Osteoblast (primary cell): ENCODE results near the gene TELO2. TPM values are rescaled to one million over a fixed set of nuclear protein-coding genes. Genes with fewer than 3 reads are reported as not detected.
A peak's percentile ranks its signal among the peaks of the same experiment; 100 is the strongest.

ENCODE experiments used
- DNase-seq: peaks from one replicate; pipeline ENCODE4 v3.0.0; 2011; ENCODE audit warnings: low spot score, mixed read lengths; ENCODE audit not compliant: insufficient read length; ENCODE audit errors: missing footprints
- H2AFZ ChIP-seq: 2 replicates; pipeline ENCODE4 v1.6.0; 2011; ENCODE audit warnings: mild to moderate bottlenecking, low read length
- H3K27ac ChIP-seq: 2 replicates; pipeline ENCODE4 v1.5.1; 2011; ENCODE audit warnings: mild to moderate bottlenecking, low read depth, low read length, moderate library complexity
- H3K27me3 ChIP-seq: 2 replicates; pipeline ENCODE4 v1.6.0; 2012; ENCODE audit warnings: mild to moderate bottlenecking, control low read depth, inconsistent platforms, low read length, moderate library complexity; ENCODE audit not compliant: insufficient read depth
- H3K36me3 ChIP-seq: 2 replicates; pipeline ENCODE4 v1.5.1; 2011; ENCODE audit warnings: mild to moderate bottlenecking, low read length, control low read depth, moderate library complexity; ENCODE audit not compliant: insufficient read depth
- H3K4me1 ChIP-seq: 2 replicates; pipeline ENCODE4 v1.5.1; 2011; ENCODE audit warnings: mild to moderate bottlenecking, low read length, control low read depth, moderate library complexity; ENCODE audit not compliant: insufficient read depth
- H3K4me2 ChIP-seq: 2 replicates; pipeline ENCODE4 v1.6.0; 2011; ENCODE audit warnings: mild to moderate bottlenecking, low read length; ENCODE audit not compliant: insufficient read depth
- H3K4me3 ChIP-seq: fragments of 200-600 bp; sonication (generic); 3 replicates; pipeline ENCODE4 v1.5.1; 2012; ENCODE audit warnings: mild to moderate bottlenecking, low read length, inconsistent platforms; ENCODE audit not compliant: insufficient read depth
- H3K79me2 ChIP-seq: 2 replicates; pipeline ENCODE4 v1.6.0; 2012; ENCODE audit warnings: mild to moderate bottlenecking, low read length, control low read depth, inconsistent platforms; ENCODE audit not compliant: insufficient read depth
- H3K9me3 ChIP-seq: 2 replicates; pipeline ENCODE4 v1.5.1; 2011; ENCODE audit warnings: low read depth, low read length, control low read depth
- H4K20me1 ChIP-seq: 2 replicates; pipeline ENCODE4 v1.6.0; 2012; ENCODE audit warnings: mild to moderate bottlenecking, low read length, control low read depth; ENCODE audit not compliant: insufficient read depth
- CTCF ChIP-seq: IDR thresholded peaks from 2 replicates; pipeline ENCODE4 v1.5.1; 2011; ENCODE audit warnings: mild to moderate bottlenecking, low read depth, low read length, moderate library complexity; ENCODE audit errors: extremely low read depth
- total RNA-seq: library from RNA; depleted of rRNA; stranded (reverse); fragments of >200 nt; gene quantifications from 2 replicates; pipeline ENCODE4 v1.2.3, GENCODE V29; 2012

TELO2 gene
- total RNA-seq, 1 donor: 18.1 TPM

- DNase-seq: no peak
- H2AFZ ChIP-seq: no peak overlapping the region
- H3K27me3 ChIP-seq: no peaks in the 10 kb centered on the region
- peaks cover 27% of the 10 kb centered on the region for H3K36me3 ChIP-seq
- no peak overlapping the region for H3K4me2 ChIP-seq
- no peak overlapping the region for H3K4me3 ChIP-seq
- H4K20me1 ChIP-seq: peaks cover 11% of the 10 kb centered on the region
- H3K4me1 ChIP-seq: no peaks in the 10 kb centered on the region
- TF ChIP-seq CTCF: no peak
- no peak overlapping the region for H3K27ac ChIP-seq
- no peaks in the 10 kb centered on the region for H3K9me3 ChIP-seq
- peaks cover 5% of the 10 kb centered on the region for H3K79me2 ChIP-seq
Observed at GRCh38 chr16:1553946-1554825, 61.0 kb downstream of the TELO2 start.

- Histone ChIP-seq H4K20me1 (peaks cover 11% of the 10 kb centered on the region), H3K27ac (no peak overlapping the region), H2AFZ (no peak overlapping the region), H3K4me2 (no peak overlapping the region), H3K4me3 (no peak overlapping the region), H3K79me2 (peaks cover 2% of the 10 kb centered on the region), H3K4me1 (no peaks in the 10 kb centered on the region), H3K27me3 (no peaks in the 10 kb centered on the region), H3K36me3 (peaks cover 33% of the 10 kb centered on the region), H3K9me3 (no peaks in the 10 kb centered on the region)
- no peak for DNase-seq
- TF ChIP-seq CTCF: no peak
Observed at GRCh38 chr16:1554826-1555445, 61.8 kb downstream of the TELO2 start.

- H4K20me1 ChIP-seq: peaks cover 6% of the 10 kb centered on the region
- H2AFZ ChIP-seq: no peak overlapping the region
- peaks cover 39% of the 10 kb centered on the region for H3K36me3 ChIP-seq
- TF ChIP-seq CTCF: no peak
- H3K27ac ChIP-seq: no peak overlapping the region
- H3K9me3 ChIP-seq: no peaks in the 10 kb centered on the region
- H3K4me2 ChIP-seq: no peak overlapping the region
- H3K4me1 ChIP-seq: no peaks in the 10 kb centered on the region
- DNase-seq: peak; percentile 23
- H3K79me2 ChIP-seq: no peaks in the 10 kb centered on the region
- no peak overlapping the region for H3K4me3 ChIP-seq
- no peaks in the 10 kb centered on the region for H3K27me3 ChIP-seq
Observed at GRCh38 chr16:1556254-1556653, 63.1 kb downstream of the TELO2 start.

GRCh38 chr16:1557074-1557473, 63.9 kb downstream of the TELO2 start:
- H3K4me3 ChIP-seq: no peak overlapping the region
- peak; percentile 41 for DNase-seq
- no peaks in the 10 kb centered on the region for H3K79me2 ChIP-seq
- peaks cover 3% of the 10 kb centered on the region for H4K20me1 ChIP-seq
- no peak overlapping the region for H3K27ac ChIP-seq
- peaks cover 45% of the 10 kb centered on the region for H3K36me3 ChIP-seq
- TF ChIP-seq CTCF: no peak
- H2AFZ ChIP-seq: no peak overlapping the region
- no peaks in the 10 kb centered on the region for H3K4me1 ChIP-seq
- H3K27me3 ChIP-seq: no peaks in the 10 kb centered on the region
- H3K9me3 ChIP-seq: no peaks in the 10 kb centered on the region
- no peak overlapping the region for H3K4me2 ChIP-seq
